ENCODE measurements around the gene MAPK10.

MAPK10 gene

GRCh38 chr4:86366920-86367319 lies 7.1 kb upstream of the MAPK10 start:
- DNase-seq (ENCODE audit: low read depth) = no peak
- TF ChIP-seq CTCF (IDR thresholded peaks at IDR 0.05; ENCODE audit: low read depth, low read length) (no peak), MYC (IDR thresholded peaks at IDR 0.05; ENCODE audit: low read depth, low read length) (no peak), MAX (IDR thresholded peaks at IDR 0.05; ENCODE audit: low read depth, low read length) (no peak), POLR2A (IDR thresholded peaks at IDR 0.05; ENCODE audit: extremely low read depth, insufficient read length) (no peak)
- H3K4me3 ChIP-seq (ENCODE audit: low read depth, low read length) = no peak overlapping the region

GRCh38 chr4:86362510-86362909 lies 2.7 kb upstream of the MAPK10 start:
- no peak for DNase-seq (ENCODE audit: low read depth)
- no peak overlapping the region for H3K4me3 ChIP-seq (ENCODE audit: low read depth, low read length)
- no peak for TF ChIP-seq MAX (IDR thresholded peaks at IDR 0.05; ENCODE audit: low read depth, low read length)
- TF ChIP-seq CTCF (IDR thresholded peaks at IDR 0.05; ENCODE audit: low read depth, low read length) = no peak
- TF ChIP-seq POLR2A (IDR thresholded peaks at IDR 0.05; ENCODE audit: extremely low read depth, insufficient read length) = no peak
- TF ChIP-seq MYC (IDR thresholded peaks at IDR 0.05; ENCODE audit: low read depth, low read length) = no peak

- DNase-seq (ENCODE audit: low read depth) = no peak
- no peak overlapping the region for H3K4me3 ChIP-seq (ENCODE audit: low read depth, low read length)
- TF ChIP-seq MAX (IDR thresholded peaks at IDR 0.05; ENCODE audit: low read depth, low read length) (no peak), CTCF (IDR thresholded peaks at IDR 0.05; ENCODE audit: low read depth, low read length) (no peak), MYC (IDR thresholded peaks at IDR 0.05; ENCODE audit: low read depth, low read length) (no peak), POLR2A (IDR thresholded peaks at IDR 0.05; ENCODE audit: extremely low read depth, insufficient read length) (no peak)
These were observed 1.6 kb downstream of the MAPK10 start for GRCh38 chr4:86358257-86358656.

- no peak for TF ChIP-seq MYC (IDR thresholded peaks at IDR 0.05; ENCODE audit: low read depth, low read length)
- TF ChIP-seq CTCF (IDR thresholded peaks at IDR 0.05; ENCODE audit: low read depth, low read length) = no peak
- no peak for TF ChIP-seq MAX (IDR thresholded peaks at IDR 0.05; ENCODE audit: low read depth, low read length)
- TF ChIP-seq POLR2A (IDR thresholded peaks at IDR 0.05; ENCODE audit: extremely low read depth, insufficient read length) = no peak
- no peak for DNase-seq (ENCODE audit: low read depth)
- no peak overlapping the region for H3K4me3 ChIP-seq (ENCODE audit: low read depth, low read length)
These were observed 2.2 kb downstream of the MAPK10 start for GRCh38 chr4:86357608-86358007.

- H3K4me3 ChIP-seq (ENCODE audit: low read depth, low read length) = no peak overlapping the region
- DNase-seq (ENCODE audit: low read depth) = no peak
- TF ChIP-seq MYC (IDR thresholded peaks at IDR 0.05; ENCODE audit: low read depth, low read length) (no peak), POLR2A (IDR thresholded peaks at IDR 0.05; ENCODE audit: extremely low read depth, insufficient read length) (no peak), CTCF (IDR thresholded peaks at IDR 0.05; ENCODE audit: low read depth, low read length) (no peak), MAX (IDR thresholded peaks at IDR 0.05; ENCODE audit: low read depth, low read length) (no peak)
These were observed 3.2 kb downstream of the MAPK10 start for GRCh38 chr4:86356425-86357210.

All from NB4 (cell line).